ENCODE data around the gene DGKH.

DGKH gene

DNA sequence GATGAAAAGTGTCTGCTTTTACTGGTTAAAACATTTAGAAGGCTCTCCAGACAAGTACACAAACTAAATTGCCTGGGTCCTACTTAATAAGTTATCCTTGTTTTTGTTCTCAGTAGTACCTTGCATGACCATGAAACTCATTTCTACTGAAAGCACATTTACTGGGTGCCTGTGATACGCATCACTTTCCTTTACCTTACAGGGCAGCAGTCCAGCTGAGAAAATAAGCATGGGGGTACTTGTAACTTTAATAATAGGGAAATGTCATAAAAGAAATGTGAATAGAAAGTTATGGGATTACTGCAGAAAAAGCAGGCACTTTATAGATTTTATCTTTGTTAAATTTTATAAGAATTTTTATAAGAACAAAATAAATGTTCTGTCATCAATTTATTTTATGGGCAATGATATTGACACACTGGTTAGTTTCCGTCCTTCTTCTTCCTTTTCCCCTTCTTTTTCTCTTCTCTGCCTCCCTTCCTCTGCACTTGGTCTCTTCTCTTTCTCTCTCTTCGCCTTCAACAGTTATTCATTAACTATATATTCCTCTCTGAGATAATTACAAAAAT is 116.2 kb downstream of the DGKH start:
- H3K27me3 ChIP-seq (replicated peaks; ENCODE audit: insufficient read depth, low read length): no peaks in the 10 kb centered on the region
- H3K27ac ChIP-seq (ENCODE audit: low read length): no peak overlapping the region
- H3K36me3 ChIP-seq (replicated peaks; ENCODE audit: insufficient read depth, low read length): no peaks in the 10 kb centered on the region

DNA sequence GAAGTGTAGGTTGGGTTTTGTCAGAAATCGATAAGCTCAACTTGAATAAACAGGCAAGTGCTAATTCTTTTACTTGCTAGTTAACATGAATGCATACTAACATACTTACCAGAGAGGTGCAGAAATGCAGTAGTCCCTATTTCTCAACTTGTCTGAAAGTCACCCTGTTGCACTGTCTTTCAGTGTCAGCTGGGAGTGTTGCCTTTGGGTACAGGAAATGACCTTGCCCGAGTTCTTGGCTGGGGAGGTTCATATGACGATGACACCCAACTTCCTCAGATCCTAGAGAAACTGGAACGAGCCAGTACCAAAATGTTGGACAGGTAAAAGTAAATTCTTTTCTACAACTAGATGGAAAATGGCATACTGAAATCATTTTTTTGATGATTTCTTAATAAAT is 120.0 kb downstream of the DGKH start:
- Histone ChIP-seq H4K20me1 (ENCODE audit: insufficient read depth, low read length) (no peaks in the 10 kb centered on the region), H3K4me3 (ENCODE audit: low read length) (no peak overlapping the region), H2AFZ (ENCODE audit: low read length) (no peak overlapping the region), H3K36me3 (replicated peaks; ENCODE audit: insufficient read depth, low read length) (no peaks in the 10 kb centered on the region), H3K9me2 (replicated peaks; ENCODE audit: insufficient read depth, low read length) (no peaks in the 10 kb centered on the region), H3K9me3 (replicated peaks; ENCODE audit: insufficient read depth, low read length) (no peaks in the 10 kb centered on the region), H3K4me1 (ENCODE audit: low read length) (no peaks in the 10 kb centered on the region), H3K4me2 (ENCODE audit: low read depth, low read length) (no peak overlapping the region), H3F3A (ENCODE audit: insufficient read depth, low read length) (no peaks in the 10 kb centered on the region), H3K27ac (ENCODE audit: low read length) (no peak overlapping the region), H3K27me3 (replicated peaks; ENCODE audit: insufficient read depth, low read length) (no peaks in the 10 kb centered on the region), H3K79me2 (ENCODE audit: low read length) (no peaks in the 10 kb centered on the region), H3K9ac (ENCODE audit: low read length) (no peak overlapping the region)
- TF ChIP-seq, protein P1, sequence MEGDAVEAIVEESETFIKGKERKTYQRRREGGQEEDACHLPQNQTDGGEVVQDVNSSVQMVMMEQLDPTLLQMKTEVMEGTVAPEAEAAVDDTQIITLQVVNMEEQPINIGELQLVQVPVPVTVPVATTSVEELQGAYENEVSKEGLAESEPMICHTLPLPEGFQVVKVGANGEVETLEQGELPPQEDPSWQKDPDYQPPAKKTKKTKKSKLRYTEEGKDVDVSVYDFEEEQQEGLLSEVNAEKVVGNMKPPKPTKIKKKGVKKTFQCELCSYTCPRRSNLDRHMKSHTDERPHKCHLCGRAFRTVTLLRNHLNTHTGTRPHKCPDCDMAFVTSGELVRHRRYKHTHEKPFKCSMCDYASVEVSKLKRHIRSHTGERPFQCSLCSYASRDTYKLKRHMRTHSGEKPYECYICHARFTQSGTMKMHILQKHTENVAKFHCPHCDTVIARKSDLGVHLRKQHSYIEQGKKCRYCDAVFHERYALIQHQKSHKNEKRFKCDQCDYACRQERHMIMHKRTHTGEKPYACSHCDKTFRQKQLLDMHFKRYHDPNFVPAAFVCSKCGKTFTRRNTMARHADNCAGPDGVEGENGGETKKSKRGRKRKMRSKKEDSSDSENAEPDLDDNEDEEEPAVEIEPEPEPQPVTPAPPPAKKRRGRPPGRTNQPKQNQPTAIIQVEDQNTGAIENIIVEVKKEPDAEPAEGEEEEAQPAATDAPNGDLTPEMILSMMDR (IDR thresholded peaks at IDR 0.05; ENCODE audit: low read length): no peak
- TF ChIP-seq EZH2phosphoT487 (IDR thresholded peaks at IDR 0.05; ENCODE audit: low read length) (no peak), EZH2 (optimal IDR thresholded peaks at IDR 0.05; ENCODE audit: low read depth, low read length) (no peak)
- DNase-seq: no peak

More for the DNA sequence above, 116.2 kb downstream of the DGKH start:
- no peak for DNase-seq
- Histone ChIP-seq H3K4me1 (ENCODE audit: low read length) (no peaks in the 10 kb centered on the region), H3F3A (ENCODE audit: insufficient read depth, low read length) (no peaks in the 10 kb centered on the region), H3K9ac (ENCODE audit: low read length) (no peak overlapping the region), H2AFZ (ENCODE audit: low read length) (no peak overlapping the region), H3K79me2 (ENCODE audit: low read length) (no peaks in the 10 kb centered on the region), H4K20me1 (ENCODE audit: insufficient read depth, low read length) (no peaks in the 10 kb centered on the region), H3K4me3 (ENCODE audit: low read length) (no peak overlapping the region), H3K9me3 (replicated peaks; ENCODE audit: insufficient read depth, low read length) (no peaks in the 10 kb centered on the region), H3K4me2 (ENCODE audit: low read depth, low read length) (no peak overlapping the region), H3K9me2 (replicated peaks; ENCODE audit: insufficient read depth, low read length) (no peaks in the 10 kb centered on the region)
- no peak for TF ChIP-seq EZH2phosphoT487 (IDR thresholded peaks at IDR 0.05; ENCODE audit: low read length)
- TF ChIP-seq EZH2 (optimal IDR thresholded peaks at IDR 0.05; ENCODE audit: low read depth, low read length): no peak
- TF ChIP-seq, protein P1 (IDR thresholded peaks at IDR 0.05; ENCODE audit: low read length): no peak

DNA sequence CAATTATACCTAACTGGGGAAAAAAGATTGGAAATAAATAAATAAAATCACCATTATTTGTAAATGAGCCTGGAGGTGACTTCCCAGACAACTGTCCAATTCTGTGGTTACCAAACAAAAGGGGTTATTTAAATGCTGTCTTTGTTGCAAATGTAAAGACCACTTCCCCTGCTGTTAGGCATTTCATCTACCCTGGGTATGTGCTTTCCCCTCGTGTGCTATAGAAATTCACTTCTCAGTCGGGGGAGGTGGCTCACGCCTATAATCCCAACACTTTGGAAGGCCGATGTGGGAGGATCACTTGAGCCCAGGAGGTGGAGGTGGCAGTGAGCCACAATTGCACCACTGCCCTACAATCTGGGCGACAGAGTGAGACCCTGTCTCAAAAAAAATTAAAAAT is 121.6 kb downstream of the DGKH start:
- no peaks in the 10 kb centered on the region for H3K27me3 ChIP-seq (replicated peaks; ENCODE audit: insufficient read depth, low read length)
- no peaks in the 10 kb centered on the region for H3K79me2 ChIP-seq (ENCODE audit: low read length)
- H3K4me1 ChIP-seq (ENCODE audit: low read length): no peaks in the 10 kb centered on the region
- no peak overlapping the region for H2AFZ ChIP-seq (ENCODE audit: low read length)
- H3K4me3 ChIP-seq (ENCODE audit: low read length): no peak overlapping the region
- TF ChIP-seq EZH2phosphoT487 (IDR thresholded peaks at IDR 0.05; ENCODE audit: low read length) (no peak), EZH2 (optimal IDR thresholded peaks at IDR 0.05; ENCODE audit: low read depth, low read length) (no peak)
- TF ChIP-seq, protein P1 (IDR thresholded peaks at IDR 0.05; ENCODE audit: low read length): no peak
- no peaks in the 10 kb centered on the region for H4K20me1 ChIP-seq (ENCODE audit: insufficient read depth, low read length)
- no peaks in the 10 kb centered on the region for H3F3A ChIP-seq (ENCODE audit: insufficient read depth, low read length)
- H3K27ac ChIP-seq (ENCODE audit: low read length): no peak overlapping the region
- DNase-seq: no peak
- H3K4me2 ChIP-seq (ENCODE audit: low read depth, low read length): no peak overlapping the region
- no peaks in the 10 kb centered on the region for H3K9me3 ChIP-seq (replicated peaks; ENCODE audit: insufficient read depth, low read length)
- no peaks in the 10 kb centered on the region for H3K36me3 ChIP-seq (replicated peaks; ENCODE audit: insufficient read depth, low read length)
- H3K9ac ChIP-seq (ENCODE audit: low read length): no peak overlapping the region
- H3K9me2 ChIP-seq (replicated peaks; ENCODE audit: insufficient read depth, low read length): no peaks in the 10 kb centered on the region
